HepG2 (cell line): ENCODE data around the gene DYNC2LI1. TPM values are rescaled to one million over a fixed set of nuclear protein-coding genes. Genes with fewer than 3 reads are reported as not detected.

Experiments
- ARID4A ChIP-seq: sonication (generic); formaldehyde crosslinking; IDR thresholded peaks from 2 replicates; pipeline ENCODE4 v1.5.0; 2020; ENCODE audit warnings: mild to moderate bottlenecking, missing genetic modification reagents, borderline replicate concordance
- E2F2 ChIP-seq: sonication (generic); formaldehyde crosslinking; IDR thresholded peaks from 2 replicates; pipeline ENCODE4 v1.4.0; 2020; ENCODE audit warnings: missing genetic modification reagents, borderline replicate concordance
- ETV6 ChIP-seq: sonication (generic); formaldehyde crosslinking; conservative IDR thresholded peaks from 2 replicates; pipeline ENCODE4 v1.4.0; 2020; ENCODE audit warnings: missing genetic modification reagents
- FOXK2 ChIP-seq: fragments of 450-650 bp; IDR thresholded peaks from 2 replicates; pipeline ENCODE4 v1.6.1; 2016
- HDAC1 ChIP-seq: sonication (generic); formaldehyde crosslinking; IDR thresholded peaks from 2 replicates; pipeline ENCODE4 v1.5.1; 2020; ENCODE audit warnings: mild to moderate bottlenecking, missing genetic modification reagents
- HHEX ChIP-seq: IDR thresholded peaks from 2 replicates; pipeline ENCODE4 v1.6.1; 2016; ENCODE audit warnings: control low read depth
- KDM3A ChIP-seq: IDR thresholded peaks from 2 replicates; pipeline ENCODE4 v1.6.1; 2018; ENCODE audit warnings: low read depth, missing compliant biosample characterization
- KMT2B ChIP-seq: IDR thresholded peaks from 2 replicates; pipeline ENCODE4 v1.6.1; 2016; ENCODE audit warnings: missing genetic modification reagents, missing compliant biosample characterization
- LCORL ChIP-seq, 2 experiments: fragments of 450-650 bp in 1 of 2; sonication (generic) in 1 of 2; formaldehyde crosslinking in 1 of 2; IDR thresholded peaks; 2 replicates each; pipeline versions ENCODE4 v1.5.0 to v1.6.1; 2017 to 2020; ENCODE audit warnings: antibody characterized with exemption in 1 of 2, missing genetic modification reagents in 1 of 2
- MEF2D ChIP-seq: sonication (generic); formaldehyde crosslinking; IDR thresholded peaks from 2 replicates; pipeline ENCODE4 v1.5.1; 2020; ENCODE audit warnings: mild to moderate bottlenecking, missing genetic modification reagents
- MLLT10 ChIP-seq: sonication (generic); formaldehyde crosslinking; IDR thresholded peaks from 2 replicates; pipeline ENCODE4 v1.4.0; 2020; ENCODE audit warnings: missing genetic modification reagents
- NFKBIZ ChIP-seq: IDR thresholded peaks from 2 replicates; pipeline ENCODE4 v1.6.1; 2018; ENCODE audit warnings: missing genetic modification reagents, missing compliant biosample characterization
- POLR2AphosphoS5 ChIP-seq: IDR thresholded peaks from 2 replicates; pipeline ENCODE4 v1.6.1; 2012; ENCODE audit warnings: low read depth, low read length
- PPARG ChIP-seq: conservative IDR thresholded peaks from 2 replicates; pipeline ENCODE4 v1.6.1; 2016; ENCODE audit warnings: missing biosample characterization, missing genetic modification reagents
- ZFY ChIP-seq: sonication (generic); formaldehyde crosslinking; IDR thresholded peaks from 2 replicates; pipeline ENCODE4 v1.4.0; 2020; ENCODE audit warnings: missing genetic modification reagents
- ZFYVE20 ChIP-seq: sonication (generic); formaldehyde crosslinking; IDR thresholded peaks from 2 replicates; pipeline ENCODE4 v1.8.0; 2023; ENCODE audit warnings: low read depth, mild to moderate bottlenecking, moderate library complexity, missing genetic modification reagents, borderline replicate concordance
- ZNF414 ChIP-seq: sonication (generic); formaldehyde crosslinking; IDR thresholded peaks from 2 replicates; pipeline ENCODE4 v1.5.0; 2020; ENCODE audit warnings: missing genetic modification reagents
- ZNF512B ChIP-seq: sonication (generic); formaldehyde crosslinking; IDR thresholded peaks from 2 replicates; pipeline ENCODE4 v1.5.1; 2020; ENCODE audit warnings: missing genetic modification reagents, mild to moderate bottlenecking, borderline replicate concordance
- ZNF629 ChIP-seq: sonication (generic); formaldehyde crosslinking; conservative IDR thresholded peaks from 2 replicates; pipeline ENCODE4 v1.5.0; 2020; ENCODE audit warnings: missing genetic modification reagents
- ZNF652 ChIP-seq: IDR thresholded peaks from 2 replicates; pipeline ENCODE4 v1.6.1; 2016; ENCODE audit warnings: low read depth, borderline replicate concordance
- polyA plus RNA-seq, 8 experiments: library from polyadenylated mRNA; depleted of rRNA in 3 of 8; stranded (reverse) in 7 of 8; unstranded in 1 of 8; fragments of >200 nt; fragmentation: Illumina TruSeq in 4 of 8; extraction: Trizol in 4 of 8; gene quantifications; 2 replicates each; pipeline versions ENCODE4 v1.2.1 to v1.2.3, GENCODE V29; 2011 to 2016; ENCODE audit warnings: low read depth in 4 of 8, missing spikeins in 1 of 8, mixed read lengths in 1 of 8; ENCODE audit not compliant: insufficient read depth in 1 of 8
- total RNA-seq, 5 experiments: library from RNA; depleted of rRNA; stranded (reverse); fragments of >200 nt; fragmentation: Illumina TruSeq; extraction: Trizol; gene quantifications; 2 replicates each; pipeline ENCODE4 v1.2.3, GENCODE V29; 2016; ENCODE audit warnings: low read depth in 1 of 5

The DYNC2LI1 gene
- total and polyA plus RNA-seq, 2 of the 13 experiments (the other 11 are each of a cell fraction or from before 2014, with no cell fraction given) = 16.9 to 23.2 TPM

GRCh38 chr2:43838560-43839267 is 64.9 kb downstream of the DYNC2LI1 start, which contains the start of the genes ABCG5 and ABCG8 (continued):
- TF ChIP-seq MLLT10 = no peak
- TF ChIP-seq E2F2 (CRISPR knock-in tag) = peak; percentile 49; the same call in 1 of the 2 replicates
- peak; percentile 96 for TF ChIP-seq ZFY
- TF ChIP-seq KDM3A (CRISPR knock-in tag) = no peak; the same call in 1 of the 2 replicates
- 0 out of 2 replicates have a peak, but pooled peaks have one; percentile 71 for TF ChIP-seq ZNF512B (CRISPR knock-in tag)
- 0 out of 2 replicates have a peak, but pooled peaks have one; percentile 36 for TF ChIP-seq PPARG (CRISPR knock-in tag)
- no peak for TF ChIP-seq ZFYVE20 (CRISPR knock-in tag)
- TF ChIP-seq POLR2AphosphoS5 = peak; percentile 78
- TF ChIP-seq MEF2D (CRISPR knock-in tag) = no peak
- peak; percentile 14; the same call in 1 of the 2 replicates for TF ChIP-seq KMT2B (CRISPR knock-in tag)
- no peak for TF ChIP-seq FOXK2
- TF ChIP-seq ARID4A (CRISPR knock-in tag) = peak; percentile 65; the same call in 1 of the 2 replicates
- TF ChIP-seq ETV6 (CRISPR knock-in tag) = 0 out of 2 replicates have a peak, but pooled peaks have one; percentile 14
- TF ChIP-seq HDAC1 = peak; percentile 45; the same call in 1 of the 2 replicates
- no peak for TF ChIP-seq NFKBIZ (CRISPR knock-in tag)
- TF ChIP-seq ZNF414 = no peak; the same call in 1 of the 2 replicates
- 0 out of 2 replicates have a peak, but pooled peaks have one; percentile 8 for TF ChIP-seq ZNF629 (CRISPR knock-in tag)
- no peak for TF ChIP-seq LCORL (IDR thresholded peaks at IDR 0.05)
- peak; percentile 10; the same call in 1 of the 2 replicates for TF ChIP-seq LCORL (CRISPR knock-in tag; IDR thresholded peaks at IDR 0.05)
- TF ChIP-seq HHEX = no peak
- TF ChIP-seq ZNF652 = no peak
